Liver (tissue), 3 donors: ENCODE data around the gene NLRC5.

ENCODE experiments used
- EGR1 ChIP-seq, 2 donors: IDR thresholded peaks; 2 replicates each; pipeline ENCODE4 v1.6.1; 2016 to 2018; ENCODE audit warnings: antibody characterized with exemption in 2 of 2, low read depth in 2 of 2
- GABPA ChIP-seq, 2 donors: IDR thresholded peaks in 1 of 2; conservative IDR thresholded peaks in 1 of 2; 2 replicates each; pipeline ENCODE4 v1.6.1; 2016; ENCODE audit warnings: antibody characterized with exemption in 2 of 2, mild to moderate bottlenecking in 1 of 2, moderate library complexity in 1 of 2
- HNF4G ChIP-seq: IDR thresholded peaks from 2 replicates; pipeline ENCODE4 v1.6.1; 2016; ENCODE audit warnings: antibody characterized with exemption
- JUND ChIP-seq, 2 donors: IDR thresholded peaks; 2 replicates each; pipeline ENCODE4 v1.6.1; 2016; ENCODE audit warnings: antibody characterized with exemption in 2 of 2
- RAD21 ChIP-seq, 2 donors: IDR thresholded peaks; 2 replicates each; pipeline ENCODE4 v1.6.1; 2016; ENCODE audit warnings: antibody characterized with exemption in 2 of 2, mild to moderate bottlenecking in 2 of 2
- RXRA ChIP-seq, 2 donors: IDR thresholded peaks; 2 replicates each; pipeline ENCODE4 v1.6.1; 2017 to 2018; ENCODE audit warnings: antibody characterized with exemption in 2 of 2, mild to moderate bottlenecking in 1 of 2
- SP1 ChIP-seq: IDR thresholded peaks from 2 replicates; pipeline ENCODE4 v1.6.1; 2018; ENCODE audit warnings: antibody characterized with exemption, mild to moderate bottlenecking
- TAF1 ChIP-seq: conservative IDR thresholded peaks from 2 replicates; pipeline ENCODE4 v1.6.1; 2016; ENCODE audit warnings: antibody characterized with exemption, mild to moderate bottlenecking
- YY1 ChIP-seq: IDR thresholded peaks from 2 replicates; pipeline ENCODE4 v1.6.1; 2016; ENCODE audit warnings: antibody characterized with exemption, mild to moderate bottlenecking
- TF ChIP-seq, protein P1 (sequence below): IDR thresholded peaks from 2 replicates; pipeline ENCODE4 v1.6.1; 2016; ENCODE audit warnings: antibody characterized with exemption
- TF ChIP-seq, protein P2 (sequence below): IDR thresholded peaks from 2 replicates; pipeline ENCODE4 v1.6.1; 2016; ENCODE audit warnings: antibody characterized with exemption
- TF ChIP-seq, protein P3 (sequence below): fragments of 150-350 bp; IDR thresholded peaks from 2 replicates; pipeline ENCODE4 v1.5.1; 2017; ENCODE audit warnings: improper control_type of control experiment, low read depth, low read length; ENCODE audit not compliant: missing input control
- TF ChIP-seq, protein P4 (sequence below): IDR thresholded peaks from 2 replicates; pipeline ENCODE4 v1.6.1; 2016; ENCODE audit warnings: antibody characterized with exemption, mild to moderate bottlenecking
- TF ChIP-seq, protein P5 (sequence below): IDR thresholded peaks from 2 replicates; pipeline ENCODE4 v1.6.1; 2016; ENCODE audit warnings: antibody characterized with exemption
- donor health status: healthy.
- donor health status: healthy.

DNA sequence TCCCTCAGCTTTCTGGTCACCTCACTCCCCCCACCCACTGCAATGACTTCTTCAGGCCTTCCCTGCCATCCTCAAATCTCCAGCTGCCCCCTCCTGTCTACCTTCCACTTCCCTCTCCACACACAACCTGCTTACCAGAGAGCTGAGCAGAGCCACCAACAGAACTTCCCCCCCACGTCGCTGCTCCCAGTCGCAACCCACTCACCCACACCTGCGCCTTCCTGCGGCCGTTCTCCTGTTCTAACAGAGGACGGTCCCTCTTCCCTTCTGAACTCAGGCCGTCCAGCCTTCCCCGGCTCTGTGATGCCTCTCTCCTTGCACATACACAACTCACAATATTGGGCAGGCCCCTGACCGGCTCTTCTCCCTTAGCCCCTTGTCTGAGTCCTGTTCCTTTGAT, 13.6 kb upstream of the NLRC5 start:
- TF ChIP-seq, protein P1, sequence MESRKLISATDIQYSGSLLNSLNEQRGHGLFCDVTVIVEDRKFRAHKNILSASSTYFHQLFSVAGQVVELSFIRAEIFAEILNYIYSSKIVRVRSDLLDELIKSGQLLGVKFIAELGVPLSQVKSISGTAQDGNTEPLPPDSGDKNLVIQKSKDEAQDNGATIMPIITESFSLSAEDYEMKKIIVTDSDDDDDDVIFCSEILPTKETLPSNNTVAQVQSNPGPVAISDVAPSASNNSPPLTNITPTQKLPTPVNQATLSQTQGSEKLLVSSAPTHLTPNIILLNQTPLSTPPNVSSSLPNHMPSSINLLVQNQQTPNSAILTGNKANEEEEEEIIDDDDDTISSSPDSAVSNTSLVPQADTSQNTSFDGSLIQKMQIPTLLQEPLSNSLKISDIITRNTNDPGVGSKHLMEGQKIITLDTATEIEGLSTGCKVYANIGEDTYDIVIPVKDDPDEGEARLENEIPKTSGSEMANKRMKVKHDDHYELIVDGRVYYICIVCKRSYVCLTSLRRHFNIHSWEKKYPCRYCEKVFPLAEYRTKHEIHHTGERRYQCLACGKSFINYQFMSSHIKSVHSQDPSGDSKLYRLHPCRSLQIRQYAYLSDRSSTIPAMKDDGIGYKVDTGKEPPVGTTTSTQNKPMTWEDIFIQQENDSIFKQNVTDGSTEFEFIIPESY, result no peak
- TF ChIP-seq, protein P2, sequence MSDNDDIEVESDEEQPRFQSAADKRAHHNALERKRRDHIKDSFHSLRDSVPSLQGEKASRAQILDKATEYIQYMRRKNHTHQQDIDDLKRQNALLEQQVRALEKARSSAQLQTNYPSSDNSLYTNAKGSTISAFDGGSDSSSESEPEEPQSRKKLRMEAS, result no peak
- TF ChIP-seq, protein P3, sequence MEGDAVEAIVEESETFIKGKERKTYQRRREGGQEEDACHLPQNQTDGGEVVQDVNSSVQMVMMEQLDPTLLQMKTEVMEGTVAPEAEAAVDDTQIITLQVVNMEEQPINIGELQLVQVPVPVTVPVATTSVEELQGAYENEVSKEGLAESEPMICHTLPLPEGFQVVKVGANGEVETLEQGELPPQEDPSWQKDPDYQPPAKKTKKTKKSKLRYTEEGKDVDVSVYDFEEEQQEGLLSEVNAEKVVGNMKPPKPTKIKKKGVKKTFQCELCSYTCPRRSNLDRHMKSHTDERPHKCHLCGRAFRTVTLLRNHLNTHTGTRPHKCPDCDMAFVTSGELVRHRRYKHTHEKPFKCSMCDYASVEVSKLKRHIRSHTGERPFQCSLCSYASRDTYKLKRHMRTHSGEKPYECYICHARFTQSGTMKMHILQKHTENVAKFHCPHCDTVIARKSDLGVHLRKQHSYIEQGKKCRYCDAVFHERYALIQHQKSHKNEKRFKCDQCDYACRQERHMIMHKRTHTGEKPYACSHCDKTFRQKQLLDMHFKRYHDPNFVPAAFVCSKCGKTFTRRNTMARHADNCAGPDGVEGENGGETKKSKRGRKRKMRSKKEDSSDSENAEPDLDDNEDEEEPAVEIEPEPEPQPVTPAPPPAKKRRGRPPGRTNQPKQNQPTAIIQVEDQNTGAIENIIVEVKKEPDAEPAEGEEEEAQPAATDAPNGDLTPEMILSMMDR, result no peak
- TF ChIP-seq, protein P4, sequence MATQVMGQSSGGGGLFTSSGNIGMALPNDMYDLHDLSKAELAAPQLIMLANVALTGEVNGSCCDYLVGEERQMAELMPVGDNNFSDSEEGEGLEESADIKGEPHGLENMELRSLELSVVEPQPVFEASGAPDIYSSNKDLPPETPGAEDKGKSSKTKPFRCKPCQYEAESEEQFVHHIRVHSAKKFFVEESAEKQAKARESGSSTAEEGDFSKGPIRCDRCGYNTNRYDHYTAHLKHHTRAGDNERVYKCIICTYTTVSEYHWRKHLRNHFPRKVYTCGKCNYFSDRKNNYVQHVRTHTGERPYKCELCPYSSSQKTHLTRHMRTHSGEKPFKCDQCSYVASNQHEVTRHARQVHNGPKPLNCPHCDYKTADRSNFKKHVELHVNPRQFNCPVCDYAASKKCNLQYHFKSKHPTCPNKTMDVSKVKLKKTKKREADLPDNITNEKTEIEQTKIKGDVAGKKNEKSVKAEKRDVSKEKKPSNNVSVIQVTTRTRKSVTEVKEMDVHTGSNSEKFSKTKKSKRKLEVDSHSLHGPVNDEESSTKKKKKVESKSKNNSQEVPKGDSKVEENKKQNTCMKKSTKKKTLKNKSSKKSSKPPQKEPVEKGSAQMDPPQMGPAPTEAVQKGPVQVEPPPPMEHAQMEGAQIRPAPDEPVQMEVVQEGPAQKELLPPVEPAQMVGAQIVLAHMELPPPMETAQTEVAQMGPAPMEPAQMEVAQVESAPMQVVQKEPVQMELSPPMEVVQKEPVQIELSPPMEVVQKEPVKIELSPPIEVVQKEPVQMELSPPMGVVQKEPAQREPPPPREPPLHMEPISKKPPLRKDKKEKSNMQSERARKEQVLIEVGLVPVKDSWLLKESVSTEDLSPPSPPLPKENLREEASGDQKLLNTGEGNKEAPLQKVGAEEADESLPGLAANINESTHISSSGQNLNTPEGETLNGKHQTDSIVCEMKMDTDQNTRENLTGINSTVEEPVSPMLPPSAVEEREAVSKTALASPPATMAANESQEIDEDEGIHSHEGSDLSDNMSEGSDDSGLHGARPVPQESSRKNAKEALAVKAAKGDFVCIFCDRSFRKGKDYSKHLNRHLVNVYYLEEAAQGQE, result no peak
- TF ChIP-seq RAD21 (IDR thresholded peaks at IDR 0.05) (no peak), JUND (IDR thresholded peaks at IDR 0.05) (no peak), RXRA (IDR thresholded peaks at IDR 0.05) (no peak), SP1 (no peak), GABPA (IDR thresholded peaks at IDR 0.05 in 1 of 2, conservative IDR thresholded peaks at IDR 0.05 in 1 of 2) (no peak), HNF4G (no peak), TAF1 (no peak), YY1 (no peak), EGR1 (IDR thresholded peaks at IDR 0.05; ENCODE audit: low read depth in 2 of 2) (no peak)
- TF ChIP-seq, protein P5, sequence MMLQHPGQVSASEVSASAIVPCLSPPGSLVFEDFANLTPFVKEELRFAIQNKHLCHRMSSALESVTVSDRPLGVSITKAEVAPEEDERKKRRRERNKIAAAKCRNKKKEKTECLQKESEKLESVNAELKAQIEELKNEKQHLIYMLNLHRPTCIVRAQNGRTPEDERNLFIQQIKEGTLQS, result no peak
